HCT116 (cell line): ENCODE data around the gene PIM1. TPM values are rescaled to one million over a fixed set of nuclear protein-coding genes. Genes with fewer than 3 reads are reported as not detected.
"Not testable (repeated sequence)": the region's sequence is repeated elsewhere in the genome, so short reads cannot be mapped to it uniquely, and the experiment has no call there.

Experiments
- ATAC-seq: fragments of 200-7000 bp; cut with Tn5 transposase; 2 replicates; pipeline ENCODE4 v1.9.1; 2020; ENCODE audit warnings: mild to moderate bottlenecking, moderate library complexity
- BruUV-seq: library from RNA; stranded (reverse); fragments of 400-500 nt; replicated peaks from 2 replicates; lab custom pipeline; 2021; lab: Mats Ljungman, UMichigan
- CTCF ChIA-PET: fragments of 300-600 bp; sonication (Branson Sonifier 250); formaldehyde crosslinking; loops from one replicate; lab custom pipeline; 2021; ENCODE audit warnings: antibody characterized with exemption; lab: Charles Lee
- POLR2A ChIA-PET: fragments of 300-600, 350-600 bp; sonication (Branson Sonifier 250); formaldehyde crosslinking; loops from one replicate; lab custom pipeline; 2021; ENCODE audit warnings: antibody characterized with exemption; lab: Charles Lee
- RAD21 ChIA-PET, 2 experiments: fragments of 300-600 bp; sonication (Branson Sonifier 250); formaldehyde crosslinking; loops; one replicate each; lab custom pipeline; 2023; ENCODE audit warnings: low total read pairs in 2 of 2; ENCODE audit not compliant: uncharacterized antibody in 2 of 2, unreplicated experiment in 2 of 2, low non-redundant PET in 1 of 2; lab: Charles Lee
- DNase-seq: peaks from one replicate; pipeline ENCODE4 v3.0.0-alpha.2; 2010; ENCODE audit warnings: low read depth, low spot score
- H2AFZ ChIP-seq: fragments of 200-600 bp; shearing (Covaris generic), sonication (generic); 2 replicates; pipeline ENCODE4 v1.6.1; 2017; ENCODE audit warnings: low read depth, mixed run types, mixed read lengths, antibody characterized with exemption, low read length; ENCODE audit not compliant: poor library complexity, severe bottlenecking
- H3K27ac ChIP-seq: 2 replicates; pipeline ENCODE4 v1.5.1; 2012; ENCODE audit warnings: low read depth, low read length
- H3K27me3 ChIP-seq: fragments of 200-600 bp; sonication (generic); 2 replicates; pipeline ENCODE4 v1.6.1; 2016; ENCODE audit warnings: mixed run types, low read length, mixed read lengths; ENCODE audit not compliant: insufficient read depth
- H3K36me3 ChIP-seq, 2 experiments: fragments of 200-500 bp in 1 of 2; fragments of 200-600 bp in 1 of 2; sonication (Bioruptor generic) in 1 of 2; sonication (generic) in 1 of 2; 2 replicates each; pipeline versions ENCODE4 v1.5.1 to v1.6.1; 2014 to 2016; ENCODE audit warnings: low read length in 2 of 2, inconsistent platforms in 1 of 2, mixed read lengths in 1 of 2, mixed run types in 1 of 2; ENCODE audit not compliant: insufficient read depth in 2 of 2, control insufficient read depth in 1 of 2
- H3K4me1 ChIP-seq, 2 experiments: fragments of 200-600 bp in 1 of 2; sonication (generic) in 1 of 2; 2 replicates each; pipeline versions ENCODE4 v1.5.1 to v1.6.1; 2012 to 2017; ENCODE audit warnings: low read length in 2 of 2, inconsistent platforms in 1 of 2, mild to moderate bottlenecking in 1 of 2, mixed read lengths in 1 of 2, mixed run types in 1 of 2, moderate library complexity in 1 of 2; ENCODE audit not compliant: insufficient read depth in 2 of 2, control insufficient read depth in 1 of 2
- H3K4me2 ChIP-seq: fragments of 200-600 bp; sonication (generic); 2 replicates; pipeline ENCODE4 v1.6.1; 2017; ENCODE audit warnings: mixed run types, low read length, mixed read lengths
- H3K4me3 ChIP-seq, 2 experiments: fragments of 200-600 bp in 1 of 2; sonication (generic) in 1 of 2; replicated peaks in 1 of 2; 2 replicates each; pipeline ENCODE4 v1.5.1; 2011 to 2016; ENCODE audit warnings: low read length in 2 of 2, control low read depth in 1 of 2, low read depth in 1 of 2, mild to moderate bottlenecking in 1 of 2, mixed read lengths in 1 of 2, mixed run types in 1 of 2
- H3K79me2 ChIP-seq: fragments of 200-600 bp; sonication (generic); 2 replicates; pipeline ENCODE4 v1.6.1; 2017; ENCODE audit warnings: mild to moderate bottlenecking, mixed run types, low read length, moderate library complexity, mixed read lengths; ENCODE audit not compliant: insufficient read depth
- H3K9ac ChIP-seq: fragments of 200-600 bp; sonication (generic); 2 replicates; pipeline ENCODE4 v1.6.1; 2016; ENCODE audit warnings: low read length, mixed read lengths
- H3K9me2 ChIP-seq: fragments of 200-600 bp; sonication (generic), shearing (Covaris generic); 2 replicates; pipeline ENCODE4 v1.6.1; 2017; ENCODE audit warnings: mixed run types, mild to moderate bottlenecking, moderate library complexity; ENCODE audit not compliant: insufficient read depth
- H3K9me3 ChIP-seq, 2 experiments: fragments of 200-500 bp in 1 of 2; fragments of 200-600 bp in 1 of 2; sonication (Bioruptor generic) in 1 of 2; sonication (generic) in 1 of 2; 2 replicates each; pipeline ENCODE4 v1.6.1; 2014 to 2017; ENCODE audit warnings: low read length in 2 of 2, mixed read lengths in 2 of 2, inconsistent platforms in 1 of 2, low read depth in 1 of 2, mild to moderate bottlenecking in 1 of 2, mixed run types in 1 of 2, moderate library complexity in 1 of 2; ENCODE audit not compliant: control insufficient read depth in 1 of 2, insufficient read depth in 1 of 2
- H4K20me1 ChIP-seq: fragments of 200-600 bp; sonication (generic), shearing (Covaris generic); 2 replicates; pipeline ENCODE4 v1.6.1; 2017; ENCODE audit warnings: mixed run types, mild to moderate bottlenecking, moderate library complexity; ENCODE audit not compliant: insufficient read depth
- EGR1 ChIP-seq: IDR thresholded peaks from 2 replicates; pipeline ENCODE4 v1.6.1; 2012; ENCODE audit warnings: low read depth
- ELF1 ChIP-seq: IDR thresholded peaks from 2 replicates; pipeline ENCODE4 v1.6.1; 2012; ENCODE audit warnings: low read depth, borderline replicate concordance
- FOSL1 ChIP-seq: IDR thresholded peaks from 2 replicates; pipeline ENCODE4 v1.6.1; 2012; ENCODE audit warnings: low read depth
- JUND ChIP-seq: IDR thresholded peaks from 2 replicates; pipeline ENCODE4 v1.6.1; 2012
- RAD21 ChIP-seq: IDR thresholded peaks from 2 replicates; pipeline ENCODE4 v1.6.1; 2012; ENCODE audit warnings: low read depth, mild to moderate bottlenecking
- SIN3A ChIP-seq: IDR thresholded peaks from 2 replicates; pipeline ENCODE4 v1.6.1; 2012; ENCODE audit warnings: low read depth
- SRF ChIP-seq: IDR thresholded peaks from 2 replicates; pipeline ENCODE4 v1.6.1; 2012; ENCODE audit warnings: low read depth
- TCF7L2 ChIP-seq: IDR thresholded peaks from 2 replicates; pipeline ENCODE4 v1.7.0; 2011; ENCODE audit warnings: borderline replicate concordance, inconsistent platforms; ENCODE audit not compliant: insufficient read depth, insufficient read length; ENCODE audit errors: extremely low read depth
- YY1 ChIP-seq: IDR thresholded peaks from 2 replicates; pipeline ENCODE4 v1.6.1; 2011; ENCODE audit warnings: low read length, low read depth, moderate library complexity, mild to moderate bottlenecking; ENCODE audit not compliant: insufficient replicate concordance; ENCODE audit errors: extremely low read depth
- ZFX ChIP-seq: fragments of 450-650 bp; IDR thresholded peaks from 2 replicates; pipeline ENCODE4 v1.6.1; 2017
- ZNF274 ChIP-seq: fragments of 200-500 bp; sonication (Bioruptor generic); IDR thresholded peaks from 2 replicates; pipeline ENCODE4 v1.6.1; 2014; ENCODE audit warnings: mild to moderate bottlenecking, low read depth, low read length, inconsistent platforms
- intact Hi-C: fragments of 100-400 bp; cut with micrococcal nuclease; formaldehyde crosslinking; loops from 2 replicates; pipeline ENCODE4 v1.10.0; 2022
- total RNA-seq: library from RNA; stranded (reverse); gene quantifications from one replicate; pipeline ENCODE4 v1.2.1, GENCODE V29; 2021; ENCODE audit not compliant: unreplicated experiment
- TF ChIP-seq, protein P1 (sequence below), 3 experiments: fragments of 200-600 bp in 1 of 3; sonication (generic) in 1 of 3; IDR thresholded peaks in 2 of 3; conservative IDR thresholded peaks in 1 of 3; 2 replicates each; pipeline ENCODE4 v1.5.1; 2012 to 2017; ENCODE audit warnings: low read depth in 2 of 3, low read length in 2 of 3, antibody characterized with exemption in 1 of 3, borderline replicate concordance in 1 of 3, control low read depth in 1 of 3, mild to moderate bottlenecking in 1 of 3, mixed read lengths in 1 of 3, mixed run types in 1 of 3, moderate library complexity in 1 of 3; ENCODE audit not compliant: insufficient read depth in 1 of 3
- TF ChIP-seq, protein P2 (sequence below): IDR thresholded peaks from 2 replicates; pipeline ENCODE4 v1.6.1; 2012; ENCODE audit warnings: low read depth
- TF ChIP-seq, protein P3 (sequence below): IDR thresholded peaks from 2 replicates; pipeline ENCODE4 v1.6.1; 2012

PIM1 gene
- total RNA-seq, 1 experiment from 2014 or later = 26.2 TPM

DNA sequence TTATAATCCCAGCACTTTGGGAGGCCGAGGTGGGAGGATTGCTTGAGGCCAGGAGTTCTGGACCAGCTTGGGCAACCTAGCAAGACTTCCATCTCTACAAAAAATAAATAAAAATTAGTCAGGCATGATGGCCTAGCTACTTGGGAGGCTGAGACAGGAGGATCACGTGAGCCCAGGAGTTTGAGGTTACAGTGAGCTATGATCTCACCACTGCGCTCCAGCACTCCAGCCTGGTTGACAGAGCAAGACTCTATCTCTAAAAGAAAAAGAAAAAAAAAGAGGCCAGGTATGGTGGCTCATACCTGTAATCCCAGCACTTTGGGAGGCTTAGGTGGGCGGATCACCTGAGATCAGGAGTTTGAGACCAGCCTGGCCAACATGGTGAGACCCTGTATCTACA lies 10.7 kb downstream of the PIM1 start:
- BruUV-seq = not testable (repeated sequence)
- CTCF ChIA-PET = interaction anchor here (1.2 kb wide), 1 partner anchor 30 kb away, joined by 4 read pairs; no protein-coding TSS in a partner anchor

DNA sequence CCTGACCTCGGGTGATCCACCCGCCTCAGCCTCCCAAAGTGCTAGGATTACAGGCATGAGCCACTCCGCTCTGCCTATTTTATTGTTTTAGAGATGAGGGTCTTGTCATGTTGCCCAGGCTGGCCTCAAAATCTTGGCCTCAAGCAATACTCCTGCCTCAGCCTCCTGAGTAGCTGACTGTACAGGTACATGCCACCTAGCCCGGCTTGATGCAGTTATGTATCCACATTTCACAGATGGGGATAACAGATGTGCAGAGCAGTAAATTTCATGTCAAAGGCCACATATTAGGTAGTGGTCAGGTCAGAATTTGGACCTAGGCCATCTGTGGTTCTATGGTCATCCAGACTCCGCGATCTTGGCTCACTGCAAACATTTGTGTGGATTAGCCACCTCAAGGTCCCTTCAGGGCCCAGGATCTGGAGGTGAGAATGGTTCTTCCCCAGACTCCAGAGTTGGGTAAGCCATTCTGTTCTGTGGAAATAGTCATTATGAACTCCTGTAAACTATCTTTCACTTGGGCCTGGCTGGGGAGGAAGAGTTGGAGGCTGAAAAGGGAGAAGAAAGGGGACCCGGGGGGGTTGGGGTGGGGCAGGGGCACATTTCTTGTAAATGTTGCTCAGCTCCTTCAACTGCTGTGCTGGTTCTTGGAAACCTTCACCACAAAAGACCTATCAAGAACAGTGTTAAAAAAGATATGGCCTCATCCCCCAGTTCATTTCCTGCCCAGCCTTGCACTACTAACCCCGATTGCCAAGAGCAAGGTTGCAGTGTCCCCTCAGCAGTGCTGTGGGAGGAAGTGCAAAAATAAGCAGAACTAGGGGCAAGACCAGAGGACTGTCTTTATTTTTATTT lies 13.0 kb downstream of the PIM1 start:
- POLR2A ChIA-PET = no interaction called here
- no peaks in the 10 kb centered on the region for H3K27me3 ChIP-seq
- no peaks in the 10 kb centered on the region for H3K9me3 ChIP-seq
- no peak overlapping the region for H2AFZ ChIP-seq
- CTCF ChIA-PET = interaction anchor here (1.0 kb wide), 1 partner anchor 14 kb away, joined by 4 read pairs; no protein-coding TSS in a partner anchor
- DNase-seq (no peak), ATAC-seq (no peak)
- H3K27ac ChIP-seq = no peak overlapping the region
- no peaks in the 10 kb centered on the region for H3K79me2 ChIP-seq
- H3K4me2 ChIP-seq = no peak overlapping the region
- intact Hi-C loops = no loop called here
- no peaks in the 10 kb centered on the region for H4K20me1 ChIP-seq
- no peak overlapping the region for H3K4me3 ChIP-seq
- H3K9ac ChIP-seq = no peak overlapping the region
- no TSS peak for BruUV-seq
- RAD21 ChIA-PET = no interaction called here
- no peaks in the 10 kb centered on the region for H3K36me3 ChIP-seq
- no peaks in the 10 kb centered on the region for H3K4me1 ChIP-seq
- H3K9me2 ChIP-seq = no peaks in the 10 kb centered on the region
- TF ChIP-seq JUND = no peak
- TF ChIP-seq YY1 = no peak
- no peak for TF ChIP-seq FOSL1
- TF ChIP-seq, protein P1, sequence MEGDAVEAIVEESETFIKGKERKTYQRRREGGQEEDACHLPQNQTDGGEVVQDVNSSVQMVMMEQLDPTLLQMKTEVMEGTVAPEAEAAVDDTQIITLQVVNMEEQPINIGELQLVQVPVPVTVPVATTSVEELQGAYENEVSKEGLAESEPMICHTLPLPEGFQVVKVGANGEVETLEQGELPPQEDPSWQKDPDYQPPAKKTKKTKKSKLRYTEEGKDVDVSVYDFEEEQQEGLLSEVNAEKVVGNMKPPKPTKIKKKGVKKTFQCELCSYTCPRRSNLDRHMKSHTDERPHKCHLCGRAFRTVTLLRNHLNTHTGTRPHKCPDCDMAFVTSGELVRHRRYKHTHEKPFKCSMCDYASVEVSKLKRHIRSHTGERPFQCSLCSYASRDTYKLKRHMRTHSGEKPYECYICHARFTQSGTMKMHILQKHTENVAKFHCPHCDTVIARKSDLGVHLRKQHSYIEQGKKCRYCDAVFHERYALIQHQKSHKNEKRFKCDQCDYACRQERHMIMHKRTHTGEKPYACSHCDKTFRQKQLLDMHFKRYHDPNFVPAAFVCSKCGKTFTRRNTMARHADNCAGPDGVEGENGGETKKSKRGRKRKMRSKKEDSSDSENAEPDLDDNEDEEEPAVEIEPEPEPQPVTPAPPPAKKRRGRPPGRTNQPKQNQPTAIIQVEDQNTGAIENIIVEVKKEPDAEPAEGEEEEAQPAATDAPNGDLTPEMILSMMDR (IDR thresholded peaks at IDR 0.05 in 2 of 3, conservative IDR thresholded peaks at IDR 0.05 in 1 of 3; ENCODE audit: borderline replicate concordance in 1 of 3, insufficient read depth in 1 of 3, low read depth in 2 of 3, low read length in 2 of 3) = no peak
- no peak for TF ChIP-seq EGR1
- no peak for TF ChIP-seq ZNF274
- no peak for TF ChIP-seq SIN3A
- no peak for TF ChIP-seq ZFX
- no peak for TF ChIP-seq RAD21
- TF ChIP-seq SRF = no peak
- TF ChIP-seq, protein P2, sequence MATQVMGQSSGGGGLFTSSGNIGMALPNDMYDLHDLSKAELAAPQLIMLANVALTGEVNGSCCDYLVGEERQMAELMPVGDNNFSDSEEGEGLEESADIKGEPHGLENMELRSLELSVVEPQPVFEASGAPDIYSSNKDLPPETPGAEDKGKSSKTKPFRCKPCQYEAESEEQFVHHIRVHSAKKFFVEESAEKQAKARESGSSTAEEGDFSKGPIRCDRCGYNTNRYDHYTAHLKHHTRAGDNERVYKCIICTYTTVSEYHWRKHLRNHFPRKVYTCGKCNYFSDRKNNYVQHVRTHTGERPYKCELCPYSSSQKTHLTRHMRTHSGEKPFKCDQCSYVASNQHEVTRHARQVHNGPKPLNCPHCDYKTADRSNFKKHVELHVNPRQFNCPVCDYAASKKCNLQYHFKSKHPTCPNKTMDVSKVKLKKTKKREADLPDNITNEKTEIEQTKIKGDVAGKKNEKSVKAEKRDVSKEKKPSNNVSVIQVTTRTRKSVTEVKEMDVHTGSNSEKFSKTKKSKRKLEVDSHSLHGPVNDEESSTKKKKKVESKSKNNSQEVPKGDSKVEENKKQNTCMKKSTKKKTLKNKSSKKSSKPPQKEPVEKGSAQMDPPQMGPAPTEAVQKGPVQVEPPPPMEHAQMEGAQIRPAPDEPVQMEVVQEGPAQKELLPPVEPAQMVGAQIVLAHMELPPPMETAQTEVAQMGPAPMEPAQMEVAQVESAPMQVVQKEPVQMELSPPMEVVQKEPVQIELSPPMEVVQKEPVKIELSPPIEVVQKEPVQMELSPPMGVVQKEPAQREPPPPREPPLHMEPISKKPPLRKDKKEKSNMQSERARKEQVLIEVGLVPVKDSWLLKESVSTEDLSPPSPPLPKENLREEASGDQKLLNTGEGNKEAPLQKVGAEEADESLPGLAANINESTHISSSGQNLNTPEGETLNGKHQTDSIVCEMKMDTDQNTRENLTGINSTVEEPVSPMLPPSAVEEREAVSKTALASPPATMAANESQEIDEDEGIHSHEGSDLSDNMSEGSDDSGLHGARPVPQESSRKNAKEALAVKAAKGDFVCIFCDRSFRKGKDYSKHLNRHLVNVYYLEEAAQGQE = no peak
- no peak for TF ChIP-seq ELF1
- TF ChIP-seq, protein P3, sequence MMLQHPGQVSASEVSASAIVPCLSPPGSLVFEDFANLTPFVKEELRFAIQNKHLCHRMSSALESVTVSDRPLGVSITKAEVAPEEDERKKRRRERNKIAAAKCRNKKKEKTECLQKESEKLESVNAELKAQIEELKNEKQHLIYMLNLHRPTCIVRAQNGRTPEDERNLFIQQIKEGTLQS = no peak
- no peak for TF ChIP-seq TCF7L2

More for the DNA sequence above, 10.7 kb downstream of the PIM1 start:
- RAD21 ChIA-PET, H4K20me1 ChIP-seq, H2AFZ ChIP-seq, H3K79me2 ChIP-seq, H3K27ac ChIP-seq, POLR2A ChIA-PET, H3K9me3 ChIP-seq, H3K36me3 ChIP-seq, H3K9ac ChIP-seq, H3K4me3 ChIP-seq, DNase-seq, H3K4me2 ChIP-seq, intact Hi-C loops, H3K27me3 ChIP-seq, H3K4me1 ChIP-seq, H3K9me2 ChIP-seq, ATAC-seq: not testable (repeated sequence)
